Type B pancreatic cell (in vitro differentiated cells): ENCODE measurements around the gene ZNF697. TPM values are rescaled to one million over a fixed set of nuclear protein-coding genes. Genes with fewer than 3 reads are reported as not detected.

Source experiments
- DNase-seq: peaks from one replicate; pipeline ENCODE4 v3.0.0; 2021; ENCODE audit warnings: mixed read lengths; ENCODE audit not compliant: unreplicated experiment; ENCODE audit errors: extremely low spot score
- H3K27ac Mint-ChIP-seq: 2 replicates; pipeline ENCODE4 v1.8.0; 2021; ENCODE audit warnings: mild to moderate bottlenecking, mixed read lengths
- H3K27me3 Mint-ChIP-seq: 2 replicates; pipeline ENCODE4 v1.8.0; 2021; ENCODE audit warnings: mixed read lengths
- H3K36me3 Mint-ChIP-seq: 2 replicates; pipeline ENCODE4 v1.8.0; 2021; ENCODE audit warnings: mixed read lengths
- H3K4me1 Mint-ChIP-seq: one replicate; pipeline ENCODE4 v1.8.0; 2021; ENCODE audit warnings: mixed read lengths; ENCODE audit not compliant: unreplicated experiment
- H3K4me3 Mint-ChIP-seq: 2 replicates; pipeline ENCODE4 v1.8.0; 2021; ENCODE audit warnings: mild to moderate bottlenecking, mixed read lengths
- H3K9me3 Mint-ChIP-seq: 2 replicates; pipeline ENCODE4 v1.8.0; 2021; ENCODE audit warnings: mixed read lengths
- CTCF ChIP-seq: fragments of 200-600 bp; sonication (generic); conservative IDR thresholded peaks from 2 replicates; pipeline ENCODE4 v1.5.0; 2021; ENCODE audit warnings: antibody characterized with exemption, mild to moderate bottlenecking
- total RNA-seq: library from RNA; stranded (reverse); gene quantifications from 2 replicates; pipeline ENCODE4 v1.2.1, GENCODE V29; 2021; ENCODE audit warnings: low replicate concordance

ZNF697 gene
- total RNA-seq, 1 donor from 2014 or later, result 11.8 TPM

- DNase-seq, result no peak
- Mint-ChIP-seq H3K9me3 (no peaks in the 10 kb centered on the region), H3K27me3 (no peaks in the 10 kb centered on the region), H3K27ac (no peak overlapping the region), H3K4me1 (peaks cover 19% of the 10 kb centered on the region), H3K4me3 (no peak overlapping the region), H3K36me3 (peaks cover 15% of the 10 kb centered on the region)
- no peak for TF ChIP-seq CTCF
These were observed 10.4 kb downstream of the ZNF697 start for GRCh38 chr1:119637710-119638109.

GRCh38 chr1:119636491-119637089 lies 11.5 kb downstream of the ZNF697 start:
- H3K4me3 Mint-ChIP-seq, result no peak overlapping the region
- H3K27me3 Mint-ChIP-seq, result no peaks in the 10 kb centered on the region
- peaks cover 10% of the 10 kb centered on the region for H3K36me3 Mint-ChIP-seq
- peaks cover 24% of the 10 kb centered on the region for H3K4me1 Mint-ChIP-seq
- TF ChIP-seq CTCF, result no peak
- no peaks in the 10 kb centered on the region for H3K9me3 Mint-ChIP-seq
- DNase-seq, result no peak
- no peak overlapping the region for H3K27ac Mint-ChIP-seq

- Mint-ChIP-seq H3K36me3 (peaks cover 9% of the 10 kb centered on the region), H3K9me3 (no peaks in the 10 kb centered on the region), H3K27ac (no peak overlapping the region), H3K27me3 (no peaks in the 10 kb centered on the region), H3K4me1 (peaks cover 24% of the 10 kb centered on the region), H3K4me3 (no peak overlapping the region)
- no peak for DNase-seq
- no peak for TF ChIP-seq CTCF
These were observed 12.2 kb downstream of the ZNF697 start for GRCh38 chr1:119635811-119636390.

- no peaks in the 10 kb centered on the region for H3K27me3 Mint-ChIP-seq
These were observed 14.1 kb downstream of the ZNF697 start for GRCh38 chr1:119634016-119634415.

GRCh38 chr1:119633575-119633974 lies 14.5 kb downstream of the ZNF697 start:
- TF ChIP-seq CTCF, result no peak
- DNase-seq, result no peak
- H3K36me3 Mint-ChIP-seq, result peaks cover 14% of the 10 kb centered on the region
- no peaks in the 10 kb centered on the region for H3K27me3 Mint-ChIP-seq
- H3K4me1 Mint-ChIP-seq, result peaks cover 32% of the 10 kb centered on the region
- peak overlapping the region; percentile 39 for H3K27ac Mint-ChIP-seq
- no peak overlapping the region for H3K4me3 Mint-ChIP-seq
- H3K9me3 Mint-ChIP-seq, result no peaks in the 10 kb centered on the region

More at GRCh38 chr1:119634016-119634415, 14.1 kb downstream of the ZNF697 start:
- no peak for DNase-seq
- Mint-ChIP-seq H3K27ac (peak overlapping the region; percentile 39), H3K4me1 (peaks cover 31% of the 10 kb centered on the region), H3K9me3 (no peaks in the 10 kb centered on the region), H3K36me3 (peaks cover 14% of the 10 kb centered on the region), H3K4me3 (no peak overlapping the region)
- TF ChIP-seq CTCF, result no peak
